ENCODE data around the gene NCBP2L. TPM values are rescaled to one million over a fixed set of nuclear protein-coding genes. Genes with fewer than 3 reads are reported as not detected.

NCBP2L gene
- polyA plus RNA-seq, 1 experiment: not detected

DNA sequence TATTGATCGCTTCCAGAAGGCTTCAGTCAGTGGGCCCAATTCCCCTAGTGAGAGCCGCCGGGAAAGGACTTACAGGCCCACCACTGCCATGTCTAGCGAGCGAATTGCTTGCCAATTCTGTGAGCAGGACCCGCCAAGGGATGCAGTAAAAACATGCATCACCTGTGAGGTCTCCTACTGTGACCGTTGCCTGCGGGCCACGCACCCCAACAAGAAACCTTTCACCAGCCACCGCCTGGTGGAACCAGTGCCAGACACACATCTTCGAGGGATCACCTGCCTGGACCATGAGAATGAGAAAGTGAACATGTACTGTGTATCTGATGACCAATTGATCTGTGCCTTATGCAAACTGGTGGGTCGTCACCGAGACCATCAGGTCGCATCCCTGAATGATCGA lies 63.4 kb downstream of the NCBP2L start:
- DNase-seq (ENCODE audit: low read depth): no peak
- H3K4me3 ChIP-seq (ENCODE audit: low read depth, low read length): no peak overlapping the region
- CTCF ChIA-PET: no interaction called here
- H3K27me3 ChIP-seq (ENCODE audit: control insufficient read depth, insufficient read depth, low read length): no peaks in the 10 kb centered on the region
- no peak for TF ChIP-seq CTCF (IDR thresholded peaks at IDR 0.05; ENCODE audit: insufficient read depth, low read depth, low read length)
- H3K36me3 ChIP-seq (ENCODE audit: control insufficient read depth, insufficient read depth, low read length): no peaks in the 10 kb centered on the region
- POLR2A ChIA-PET: no interaction called here

DNA sequence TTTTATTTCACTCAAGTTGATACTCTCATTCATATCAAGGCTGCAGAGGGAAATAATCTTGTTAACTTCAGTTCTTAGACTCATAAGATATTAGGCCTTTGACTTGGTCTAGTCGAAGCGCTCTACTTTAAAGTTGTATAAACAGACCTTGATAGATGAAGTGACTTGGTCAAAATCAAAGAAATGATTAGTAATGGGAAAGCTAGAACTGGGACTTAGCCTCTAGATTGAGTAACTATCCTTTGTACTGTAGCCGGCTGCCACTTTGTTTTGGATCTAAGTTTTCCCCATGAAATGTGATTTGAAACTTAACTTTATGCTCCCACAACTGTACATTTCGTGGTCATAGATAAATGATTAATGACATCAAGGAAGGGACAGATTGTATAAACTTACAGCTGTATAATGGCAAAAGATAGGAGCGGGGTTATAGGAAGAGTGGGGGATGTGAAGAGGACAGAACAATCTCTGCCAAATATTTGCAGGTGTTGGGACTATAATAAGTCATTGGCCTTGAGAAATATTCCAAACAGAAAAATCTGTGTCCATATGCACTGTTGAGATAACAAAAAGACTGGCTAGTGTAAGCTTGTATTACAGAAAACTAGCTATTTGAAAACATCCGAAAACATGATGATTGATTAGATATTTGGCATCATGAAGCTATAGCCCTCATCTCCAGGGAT lies 65.3 kb downstream of the NCBP2L start:
- CTCF ChIA-PET: interaction anchor here (0.6 kb wide), 1 partner anchor 14 kb away, joined by 3 read pairs; no protein-coding TSS in a partner anchor
- POLR2A ChIA-PET: no interaction called here
- Histone ChIP-seq H3K36me3 (ENCODE audit: control insufficient read depth, insufficient read depth, low read length) (no peaks in the 10 kb centered on the region), H3K27me3 (ENCODE audit: control insufficient read depth, insufficient read depth, low read length) (no peaks in the 10 kb centered on the region), H3K4me3 (ENCODE audit: low read depth, low read length) (no peak overlapping the region)
- no peak for TF ChIP-seq CTCF (IDR thresholded peaks at IDR 0.05; ENCODE audit: insufficient read depth, low read depth, low read length)
- no peak for DNase-seq (ENCODE audit: low read depth)

Other genes with a start within 250 kb of the NCBP2L start
- gene PRPS1, start 149.2 kb upstream of the NCBP2L start, polyA plus RNA-seq (2011; rRNA removed): 50.1 and 64.9 TPM in 2 replicates
- gene TSC22D3, start 1.9 kb upstream of the NCBP2L start, polyA plus RNA-seq (2011; rRNA removed): 34.7 and 39.9 TPM in 2 replicates
- 12.4 and 12.8 TPM in 2 replicates for gene MID2, start 48.1 kb downstream of the NCBP2L start, polyA plus RNA-seq (2011; rRNA removed)
- not detected in 2 replicates for gene TEX13B, start 204.6 kb downstream of the NCBP2L start, polyA plus RNA-seq (2011; rRNA removed)

Data from BJ (cell line).